OCI-LY7 (cell line): ENCODE data around the gene PHF13.

Experiments used
- CTCF ChIP-seq: fragments of 200-600 bp; sonication (generic); conservative IDR thresholded peaks from 2 replicates; pipeline ENCODE4 v1.5.1; 2014; ENCODE audit warnings: mild to moderate bottlenecking, antibody characterized with exemption, low read length, moderate library complexity, mixed read lengths
- EZH2phosphoT487 ChIP-seq: fragments of 200-600 bp; sonication (generic); IDR thresholded peaks from 2 replicates; pipeline ENCODE4 v1.6.1; 2018; ENCODE audit warnings: low read depth, borderline replicate concordance, mild to moderate bottlenecking, mixed run types, antibody characterized with exemption, low read length, moderate library complexity, mixed read lengths

GRCh38 chr1:6603238-6603914 lies 10.2 kb upstream of the PHF13 start:
- TF ChIP-seq CTCF, result no peak
- TF ChIP-seq EZH2phosphoT487, result no peak
